T-helper 17 cell (primary cell): ENCODE results near the gene RPEL1. TPM values are rescaled to one million over a fixed set of nuclear protein-coding genes. Genes with fewer than 3 reads are reported as not detected.
A peak's percentile ranks its signal among the peaks of the same experiment; 100 is the strongest.
"Not testable (repeated sequence)": the region's sequence is repeated elsewhere in the genome, so short reads cannot be mapped to it uniquely, and the experiment has no call there.

Source experiments
- ATAC-seq: fragments of 150-1000 bp; cut with Tn5 transposase; 2 replicates; pipeline ENCODE4 v1.10.0; 2021; ENCODE audit warnings: mild to moderate bottlenecking, moderate library complexity
- DNase-seq, 3 donors: peaks; one replicate each; pipeline versions ENCODE4 v3.0.0 to v3.0.0-alpha.2; 2020 to 2021
- H3K9me3 ChIP-seq: one replicate; pipeline ENCODE4 v1.7.0; 2013; ENCODE audit warnings: low read length, mild to moderate bottlenecking; ENCODE audit not compliant: control insufficient read depth, poor library complexity, severe bottlenecking
- H3K27ac Mint-ChIP-seq: one replicate; pipeline ENCODE4 v1.8.0; 2022; ENCODE audit warnings: mild to moderate bottlenecking, moderate library complexity, mixed read lengths
- H3K27me3 Mint-ChIP-seq: one replicate; pipeline ENCODE4 v1.8.0; 2022; ENCODE audit warnings: mixed read lengths
- H3K36me3 Mint-ChIP-seq: one replicate; pipeline ENCODE4 v1.8.0; 2022; ENCODE audit warnings: low read depth, mixed read lengths
- H3K4me1 Mint-ChIP-seq: one replicate; pipeline ENCODE4 v1.8.0; 2022; ENCODE audit warnings: mild to moderate bottlenecking, mixed read lengths
- H3K4me3 Mint-ChIP-seq: one replicate; pipeline ENCODE4 v1.8.0; 2022; ENCODE audit warnings: mild to moderate bottlenecking, moderate library complexity, mixed read lengths
- total RNA-seq, 4 donors: library from RNA in 2 of 4; stranded (reverse) in 2 of 4; gene quantifications; one replicate each; pipeline ENCODE4 v1.2.3 and lab custom pipeline; 2022 to 2026

RPEL1 gene
- total RNA-seq, 2 donors from 2014 or later, result not detected

DNA sequence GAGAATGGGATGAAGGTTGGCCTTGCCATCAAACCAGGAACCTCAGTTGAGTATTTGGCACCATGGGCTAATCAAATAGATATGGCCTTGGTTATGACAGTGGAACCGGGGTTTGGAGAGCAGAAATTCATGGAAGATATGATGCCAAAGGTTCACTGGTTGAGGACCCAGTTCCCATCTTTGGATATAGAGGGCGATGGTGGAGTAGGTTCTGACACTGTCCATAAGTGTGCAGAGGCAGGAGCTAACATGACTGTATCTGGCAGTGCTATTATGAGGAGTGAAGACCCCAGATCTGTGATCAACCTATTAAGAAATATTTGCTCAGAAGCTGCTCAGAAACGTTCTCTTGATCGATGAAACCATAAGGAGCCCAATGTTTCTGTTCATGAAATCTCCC, 637 bp downstream of the RPEL1 start:
- peaks cover 6% of the 10 kb centered on the region for H3K4me1 Mint-ChIP-seq
- no peaks in the 10 kb centered on the region for H3K36me3 Mint-ChIP-seq
- ATAC-seq (no peak), DNase-seq (no peak)
- H3K27me3 Mint-ChIP-seq, result peaks cover 23% of the 10 kb centered on the region
- no peaks in the 10 kb centered on the region for H3K9me3 ChIP-seq
- no peak overlapping the region for H3K4me3 Mint-ChIP-seq
- H3K27ac Mint-ChIP-seq, result no peak overlapping the region

DNA sequence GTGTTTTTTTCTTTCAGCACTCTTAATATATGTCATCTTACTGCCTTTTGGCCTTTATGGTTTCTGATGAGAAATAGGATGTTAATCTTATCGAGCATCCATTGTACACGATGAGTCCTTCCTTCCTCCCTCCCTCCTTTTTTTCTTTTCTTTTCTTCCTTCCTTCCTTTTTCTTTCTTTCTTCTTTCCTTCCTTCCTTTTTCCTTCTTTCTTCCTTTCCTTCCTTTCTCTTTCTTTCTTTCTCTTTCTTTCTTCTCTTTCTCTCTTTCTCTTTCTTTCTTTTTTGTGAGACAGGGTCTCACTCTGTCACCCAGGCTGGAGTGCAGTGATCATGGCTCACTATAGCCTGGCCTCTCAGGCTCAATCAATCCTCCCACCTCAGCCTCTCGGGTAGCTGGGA, 8.4 kb downstream of the RPEL1 start:
- ATAC-seq, result no peak
- H3K9me3 ChIP-seq, result no peaks in the 10 kb centered on the region
- Mint-ChIP-seq H3K4me1 (peaks cover 4% of the 10 kb centered on the region), H3K27ac (no peak overlapping the region), H3K4me3 (no peak overlapping the region), H3K27me3 (no peaks in the 10 kb centered on the region), H3K36me3 (peaks cover 5% of the 10 kb centered on the region)
- DNase-seq, result no peak

- no peaks in the 10 kb centered on the region for H3K9me3 ChIP-seq
- Mint-ChIP-seq H3K4me3 (no peak overlapping the region), H3K27ac (peak overlapping the region; percentile 54), H3K27me3 (no peaks in the 10 kb centered on the region), H3K4me1 (peaks cover 4% of the 10 kb centered on the region), H3K36me3 (peaks cover 5% of the 10 kb centered on the region)
- ATAC-seq, result no peak
- DNase-seq, result no peak
Measured at GRCh38 chr10:103254538-103255325, 9.0 kb downstream of the RPEL1 start.

- Mint-ChIP-seq H3K27me3 (peaks cover under 1% of the 10 kb centered on the region), H3K4me1 (peaks cover 4% of the 10 kb centered on the region), H3K27ac (no peak overlapping the region), H3K36me3 (peaks cover 8% of the 10 kb centered on the region), H3K4me3 (no peak overlapping the region)
- ATAC-seq (no peak), DNase-seq (no peak)
- no peaks in the 10 kb centered on the region for H3K9me3 ChIP-seq
Measured at GRCh38 chr10:103256613-103257012, 10.9 kb downstream of the RPEL1 start.

DNA sequence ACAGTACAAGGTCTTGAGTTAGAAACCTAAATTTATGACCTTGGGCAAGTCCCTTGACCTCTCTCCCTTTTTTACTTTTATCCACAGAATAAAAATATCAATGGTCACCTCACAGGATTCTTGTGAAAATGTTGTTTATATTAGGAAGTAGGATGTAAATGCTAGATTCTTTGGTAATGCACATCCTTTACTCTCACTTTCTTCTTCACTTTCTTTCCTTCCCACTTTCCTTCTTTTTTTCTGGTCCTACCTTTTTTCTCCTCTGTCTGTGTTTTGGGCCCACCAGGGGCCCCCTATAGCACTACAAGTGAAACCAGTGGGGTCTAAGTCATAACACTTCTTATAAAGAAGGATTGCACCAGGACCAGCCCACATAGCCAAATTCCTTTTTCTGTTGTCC, 12.1 kb downstream of the RPEL1 start:
- Mint-ChIP-seq H3K4me3 (no peak overlapping the region), H3K27me3 (peaks cover 6% of the 10 kb centered on the region), H3K4me1 (peaks cover 4% of the 10 kb centered on the region), H3K36me3 (peaks cover 11% of the 10 kb centered on the region), H3K27ac (no peak overlapping the region)
- no peak for DNase-seq
- no peaks in the 10 kb centered on the region for H3K9me3 ChIP-seq
- ATAC-seq, result no peak

GRCh38 chr10:103258928-103259327, 13.2 kb downstream of the RPEL1 start:
- ATAC-seq, DNase-seq, H3K4me1 Mint-ChIP-seq, H3K9me3 ChIP-seq, H3K4me3 Mint-ChIP-seq, H3K27ac Mint-ChIP-seq: not testable (repeated sequence)
- Mint-ChIP-seq H3K27me3 (peaks cover 16% of the 10 kb centered on the region), H3K36me3 (peaks cover 11% of the 10 kb centered on the region)

- Mint-ChIP-seq H3K27me3 (peaks cover 20% of the 10 kb centered on the region), H3K4me3 (no peak overlapping the region), H3K4me1 (peaks cover 2% of the 10 kb centered on the region), H3K36me3 (peaks cover 9% of the 10 kb centered on the region), H3K27ac (no peak overlapping the region)
- no peaks in the 10 kb centered on the region for H3K9me3 ChIP-seq
- ATAC-seq (no peak), DNase-seq (no peak)
Measured at GRCh38 chr10:103259989-103260388, 14.3 kb downstream of the RPEL1 start.

- Mint-ChIP-seq H3K27ac (no peak overlapping the region), H3K36me3 (peaks cover 9% of the 10 kb centered on the region), H3K27me3 (peaks cover 37% of the 10 kb centered on the region), H3K4me3 (no peak overlapping the region), H3K4me1 (no peaks in the 10 kb centered on the region)
- ATAC-seq, result no peak
- no peak for DNase-seq
- no peaks in the 10 kb centered on the region for H3K9me3 ChIP-seq
Measured at GRCh38 chr10:103262229-103262628, 16.5 kb downstream of the RPEL1 start.

DNA sequence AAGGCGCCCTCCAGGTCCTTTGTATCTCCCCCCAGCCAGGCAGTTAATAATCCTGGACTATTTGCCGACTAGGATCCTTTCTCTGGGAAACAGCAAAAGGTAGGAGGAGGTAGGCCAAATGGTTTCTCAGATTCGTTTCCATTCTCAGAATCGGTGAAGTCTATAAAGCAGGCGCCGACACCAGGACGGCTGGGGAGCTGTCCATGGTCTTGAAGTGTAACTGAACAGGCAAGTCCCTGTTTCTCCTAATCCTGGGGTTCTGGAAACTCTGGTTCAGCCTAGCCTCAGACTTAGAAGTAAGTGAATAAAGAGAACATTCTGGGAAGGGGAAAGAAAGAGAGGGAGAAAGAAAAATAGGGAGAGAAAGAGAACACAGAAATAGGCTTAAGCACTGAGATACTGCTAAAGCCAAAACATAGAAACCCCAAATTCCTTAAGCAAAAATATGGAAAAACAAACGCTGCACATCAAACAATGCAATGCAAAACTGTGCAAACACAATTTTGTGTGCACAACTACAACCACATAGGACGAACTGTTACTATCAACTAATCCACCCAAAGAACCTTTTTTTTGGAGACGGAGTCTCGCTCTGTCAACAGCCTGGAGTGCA, 20.1 kb downstream of the RPEL1 start:
- peaks cover 52% of the 10 kb centered on the region for H3K27me3 Mint-ChIP-seq
- ATAC-seq, result no peak
- H3K4me1 Mint-ChIP-seq, result no peaks in the 10 kb centered on the region
- no peak overlapping the region for H3K27ac Mint-ChIP-seq
- DNase-seq, result peak in 1 of 3 donors; percentile 11
- H3K9me3 ChIP-seq, result no peaks in the 10 kb centered on the region
- no peak overlapping the region for H3K4me3 Mint-ChIP-seq
- H3K36me3 Mint-ChIP-seq, result peaks cover 3% of the 10 kb centered on the region

DNA sequence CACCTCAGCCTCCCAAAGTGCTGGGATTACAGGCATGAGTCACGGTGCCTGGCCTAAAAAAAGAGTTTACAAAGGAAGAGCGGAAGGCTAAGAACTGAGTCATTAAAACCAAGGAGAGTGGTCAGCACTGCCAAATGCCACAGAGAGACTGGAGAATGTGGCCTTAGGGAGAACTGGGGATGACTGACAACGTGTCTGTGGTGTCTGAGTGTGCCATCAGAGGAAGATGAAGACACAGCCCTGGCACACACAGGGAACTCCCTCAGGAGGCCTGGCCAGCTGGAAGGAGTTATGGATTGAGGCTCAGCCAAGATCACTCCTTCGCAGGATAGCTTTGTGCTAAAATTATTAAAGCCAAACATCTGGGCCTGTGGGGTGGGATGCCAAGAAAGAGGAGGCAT, 27.4 kb downstream of the RPEL1 start:
- Mint-ChIP-seq H3K27me3 (peaks cover 47% of the 10 kb centered on the region), H3K4me3 (no peak overlapping the region), H3K27ac (no peak overlapping the region), H3K4me1 (no peaks in the 10 kb centered on the region), H3K36me3 (no peaks in the 10 kb centered on the region)
- H3K9me3 ChIP-seq, result no peaks in the 10 kb centered on the region
- no peak for DNase-seq
- no peak for ATAC-seq

DNA sequence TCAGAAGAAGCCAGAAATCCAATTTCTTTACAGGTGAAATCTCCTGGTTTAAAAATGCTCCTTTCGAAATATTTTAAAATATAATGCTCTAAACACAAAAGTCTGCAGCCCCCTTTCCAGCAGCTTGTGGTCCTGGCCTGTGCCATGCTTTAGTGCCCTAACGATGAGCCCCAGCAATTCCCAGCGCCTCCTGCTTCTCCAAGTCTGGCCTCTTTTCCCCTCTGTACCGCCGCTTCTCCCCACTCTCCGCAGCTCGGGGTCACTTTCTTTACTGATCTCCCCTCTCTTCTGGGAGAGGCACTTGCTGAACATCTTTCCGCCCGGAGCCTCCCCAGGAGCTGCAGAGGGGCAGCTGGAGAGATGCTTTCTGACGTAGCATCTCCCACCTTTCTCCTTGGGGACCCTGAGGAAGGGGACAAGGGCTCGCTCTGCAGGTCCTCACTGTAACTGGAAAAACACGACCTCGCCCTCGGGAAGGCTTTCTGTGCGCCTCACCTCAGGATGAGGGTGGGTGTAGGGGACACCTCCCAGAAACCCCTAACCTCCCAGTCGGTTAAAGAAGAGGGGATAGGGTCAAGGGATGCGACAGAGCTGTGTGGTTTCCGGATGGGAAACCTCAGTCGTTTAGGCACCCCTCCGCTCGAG, 30.7 kb downstream of the RPEL1 start:
- H3K4me3 Mint-ChIP-seq, result peak overlapping the region; percentile 85
- H3K27me3 Mint-ChIP-seq, result peaks cover 60% of the 10 kb centered on the region
- H3K27ac Mint-ChIP-seq, result no peak overlapping the region
- H3K36me3 Mint-ChIP-seq, result no peaks in the 10 kb centered on the region
- ATAC-seq (no peak), DNase-seq (no peak)
- H3K9me3 ChIP-seq, result peaks cover 4% of the 10 kb centered on the region
- H3K4me1 Mint-ChIP-seq, result no peaks in the 10 kb centered on the region

- no peak for DNase-seq
Measured at GRCh38 chr10:103276896-103277712, 31.4 kb downstream of the RPEL1 start, which contains the start of gene INA. TSS of gene INA (plus strand) at chr10:103277138. CDS start at chr10:103277212, 74 bp downstream.

More at GRCh38 chr10:103276896-103277712, 31.4 kb downstream of the RPEL1 start, which contains the start of gene INA:
- H3K9me3 ChIP-seq, result peaks cover 4% of the 10 kb centered on the region
- ATAC-seq, result peak; percentile 14
- Mint-ChIP-seq H3K36me3 (no peaks in the 10 kb centered on the region), H3K27ac (no peak within 1 kb of the TSS), H3K27me3 (peaks cover 66% of the 10 kb centered on the region), H3K4me1 (no peaks in the 10 kb centered on the region), H3K4me3 (peak within 1 kb of the TSS; percentile 85)
